ENCODE results near the gene SFMBT2.

- no peak for TF ChIP-seq EZH2 (IDR thresholded peaks at IDR 0.05)
- TF ChIP-seq POLR2AphosphoS5 (IDR thresholded peaks at IDR 0.05; ENCODE audit: borderline replicate concordance, low read depth, low read length) = no peak
- no peak for TF ChIP-seq FOXP2 (optimal IDR thresholded peaks at IDR 0.05; ENCODE audit: control extremely low read depth, extremely low read length, insufficient read depth)
These were observed 287.1 kb downstream of the SFMBT2 start for GRCh38 chr10:7123774-7124173.

All from SK-N-MC (cell line).